HCT116 (cell line): ENCODE data around the gene OTUD7B. TPM values are rescaled to one million over a fixed set of nuclear protein-coding genes. Genes with fewer than 3 reads are reported as not detected.

ENCODE experiments used
- ATAC-seq: fragments of 200-7000 bp; cut with Tn5 transposase; 2 replicates; pipeline ENCODE4 v1.9.1; 2020; ENCODE audit warnings: mild to moderate bottlenecking, moderate library complexity
- BruUV-seq: library from RNA; stranded (reverse); fragments of 400-500 nt; replicated peaks from 2 replicates; lab custom pipeline; 2021; lab: Mats Ljungman, UMichigan
- CTCF ChIA-PET: fragments of 300-600 bp; sonication (Branson Sonifier 250); formaldehyde crosslinking; loops from one replicate; lab custom pipeline; 2021; ENCODE audit warnings: antibody characterized with exemption; lab: Charles Lee
- POLR2A ChIA-PET: fragments of 300-600, 350-600 bp; sonication (Branson Sonifier 250); formaldehyde crosslinking; loops from one replicate; lab custom pipeline; 2021; ENCODE audit warnings: antibody characterized with exemption; lab: Charles Lee
- RAD21 ChIA-PET, 2 experiments: fragments of 300-600 bp; sonication (Branson Sonifier 250); formaldehyde crosslinking; loops; one replicate each; lab custom pipeline; 2023; ENCODE audit warnings: low total read pairs in 2 of 2; ENCODE audit not compliant: uncharacterized antibody in 2 of 2, unreplicated experiment in 2 of 2, low non-redundant PET in 1 of 2; lab: Charles Lee
- DNase-seq: peaks from one replicate; pipeline ENCODE4 v3.0.0-alpha.2; 2010; ENCODE audit warnings: low read depth, low spot score
- H2AFZ ChIP-seq: fragments of 200-600 bp; shearing (Covaris generic), sonication (generic); 2 replicates; pipeline ENCODE4 v1.6.1; 2017; ENCODE audit warnings: low read depth, mixed run types, mixed read lengths, antibody characterized with exemption, low read length; ENCODE audit not compliant: poor library complexity, severe bottlenecking
- H3K27ac ChIP-seq: 2 replicates; pipeline ENCODE4 v1.5.1; 2012; ENCODE audit warnings: low read depth, low read length
- H3K27me3 ChIP-seq: fragments of 200-600 bp; sonication (generic); 2 replicates; pipeline ENCODE4 v1.6.1; 2016; ENCODE audit warnings: mixed run types, low read length, mixed read lengths; ENCODE audit not compliant: insufficient read depth
- H3K36me3 ChIP-seq, 2 experiments: fragments of 200-500 bp in 1 of 2; fragments of 200-600 bp in 1 of 2; sonication (Bioruptor generic) in 1 of 2; sonication (generic) in 1 of 2; 2 replicates each; pipeline versions ENCODE4 v1.5.1 to v1.6.1; 2014 to 2016; ENCODE audit warnings: low read length in 2 of 2, inconsistent platforms in 1 of 2, mixed read lengths in 1 of 2, mixed run types in 1 of 2; ENCODE audit not compliant: insufficient read depth in 2 of 2, control insufficient read depth in 1 of 2
- H3K4me1 ChIP-seq, 2 experiments: fragments of 200-600 bp in 1 of 2; sonication (generic) in 1 of 2; 2 replicates each; pipeline versions ENCODE4 v1.5.1 to v1.6.1; 2012 to 2017; ENCODE audit warnings: low read length in 2 of 2, inconsistent platforms in 1 of 2, mild to moderate bottlenecking in 1 of 2, mixed read lengths in 1 of 2, mixed run types in 1 of 2, moderate library complexity in 1 of 2; ENCODE audit not compliant: insufficient read depth in 2 of 2, control insufficient read depth in 1 of 2
- H3K4me2 ChIP-seq: fragments of 200-600 bp; sonication (generic); 2 replicates; pipeline ENCODE4 v1.6.1; 2017; ENCODE audit warnings: mixed run types, low read length, mixed read lengths
- H3K4me3 ChIP-seq, 2 experiments: fragments of 200-600 bp in 1 of 2; sonication (generic) in 1 of 2; replicated peaks in 1 of 2; 2 replicates each; pipeline ENCODE4 v1.5.1; 2011 to 2016; ENCODE audit warnings: low read length in 2 of 2, control low read depth in 1 of 2, low read depth in 1 of 2, mild to moderate bottlenecking in 1 of 2, mixed read lengths in 1 of 2, mixed run types in 1 of 2
- H3K79me2 ChIP-seq: fragments of 200-600 bp; sonication (generic); 2 replicates; pipeline ENCODE4 v1.6.1; 2017; ENCODE audit warnings: mild to moderate bottlenecking, mixed run types, low read length, moderate library complexity, mixed read lengths; ENCODE audit not compliant: insufficient read depth
- H3K9ac ChIP-seq: fragments of 200-600 bp; sonication (generic); 2 replicates; pipeline ENCODE4 v1.6.1; 2016; ENCODE audit warnings: low read length, mixed read lengths
- H3K9me2 ChIP-seq: fragments of 200-600 bp; sonication (generic), shearing (Covaris generic); 2 replicates; pipeline ENCODE4 v1.6.1; 2017; ENCODE audit warnings: mixed run types, mild to moderate bottlenecking, moderate library complexity; ENCODE audit not compliant: insufficient read depth
- H3K9me3 ChIP-seq, 2 experiments: fragments of 200-500 bp in 1 of 2; fragments of 200-600 bp in 1 of 2; sonication (Bioruptor generic) in 1 of 2; sonication (generic) in 1 of 2; 2 replicates each; pipeline ENCODE4 v1.6.1; 2014 to 2017; ENCODE audit warnings: low read length in 2 of 2, mixed read lengths in 2 of 2, inconsistent platforms in 1 of 2, low read depth in 1 of 2, mild to moderate bottlenecking in 1 of 2, mixed run types in 1 of 2, moderate library complexity in 1 of 2; ENCODE audit not compliant: control insufficient read depth in 1 of 2, insufficient read depth in 1 of 2
- H4K20me1 ChIP-seq: fragments of 200-600 bp; sonication (generic), shearing (Covaris generic); 2 replicates; pipeline ENCODE4 v1.6.1; 2017; ENCODE audit warnings: mixed run types, mild to moderate bottlenecking, moderate library complexity; ENCODE audit not compliant: insufficient read depth
- CBX3 ChIP-seq: IDR thresholded peaks from 2 replicates; pipeline ENCODE4 v1.6.1; 2012; ENCODE audit warnings: low read depth
- JUND ChIP-seq: IDR thresholded peaks from 2 replicates; pipeline ENCODE4 v1.6.1; 2012
- MAX ChIP-seq: IDR thresholded peaks from 2 replicates; pipeline ENCODE4 v1.6.1; 2012
- REST ChIP-seq: IDR thresholded peaks from 2 replicates; pipeline ENCODE4 v1.6.1; 2012; ENCODE audit warnings: low read depth
- SIN3A ChIP-seq: IDR thresholded peaks from 2 replicates; pipeline ENCODE4 v1.6.1; 2012; ENCODE audit warnings: low read depth
- SP1 ChIP-seq: IDR thresholded peaks from 2 replicates; pipeline ENCODE4 v1.6.1; 2012; ENCODE audit warnings: low read depth
- TCF7L2 ChIP-seq: IDR thresholded peaks from 2 replicates; pipeline ENCODE4 v1.7.0; 2011; ENCODE audit warnings: borderline replicate concordance, inconsistent platforms; ENCODE audit not compliant: insufficient read depth, insufficient read length; ENCODE audit errors: extremely low read depth
- ZNF274 ChIP-seq: fragments of 200-500 bp; sonication (Bioruptor generic); IDR thresholded peaks from 2 replicates; pipeline ENCODE4 v1.6.1; 2014; ENCODE audit warnings: mild to moderate bottlenecking, low read depth, low read length, inconsistent platforms
- intact Hi-C: fragments of 100-400 bp; cut with micrococcal nuclease; formaldehyde crosslinking; loops from 2 replicates; pipeline ENCODE4 v1.10.0; 2022
- total RNA-seq: library from RNA; stranded (reverse); gene quantifications from one replicate; pipeline ENCODE4 v1.2.1, GENCODE V29; 2021; ENCODE audit not compliant: unreplicated experiment
- TF ChIP-seq, protein P1 (sequence below), 3 experiments: fragments of 200-600 bp in 1 of 3; sonication (generic) in 1 of 3; IDR thresholded peaks in 2 of 3; conservative IDR thresholded peaks in 1 of 3; 2 replicates each; pipeline ENCODE4 v1.5.1; 2012 to 2017; ENCODE audit warnings: low read depth in 2 of 3, low read length in 2 of 3, antibody characterized with exemption in 1 of 3, borderline replicate concordance in 1 of 3, control low read depth in 1 of 3, mild to moderate bottlenecking in 1 of 3, mixed read lengths in 1 of 3, mixed run types in 1 of 3, moderate library complexity in 1 of 3; ENCODE audit not compliant: insufficient read depth in 1 of 3
- TF ChIP-seq, protein P2 (sequence below): IDR thresholded peaks from 2 replicates; pipeline ENCODE4 v1.6.1; 2012

Gene OTUD7B
- total RNA-seq, 1 experiment from 2014 or later, result 23.7 TPM

DNA sequence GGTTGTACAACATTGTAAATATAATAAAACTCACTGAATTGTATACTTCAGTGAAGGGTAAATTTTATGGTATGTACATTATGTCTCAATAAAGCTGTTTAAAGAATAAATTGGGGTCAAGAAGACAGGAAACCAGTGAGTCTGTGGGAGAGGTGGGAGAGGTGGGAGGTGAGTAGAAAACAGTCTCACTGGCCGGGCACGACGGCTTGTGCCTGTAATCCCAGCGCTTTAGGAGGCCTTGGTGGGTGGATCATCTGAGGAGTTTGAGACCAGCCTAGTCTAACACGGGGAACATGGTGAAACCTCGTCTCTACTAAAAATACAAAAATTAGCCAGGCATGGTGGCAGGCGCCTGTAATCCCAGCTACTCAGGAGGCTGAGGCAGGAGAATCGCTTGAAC lies 78.1 kb downstream of the OTUD7B start:
- H3K4me3 ChIP-seq, result no peak overlapping the region
- ATAC-seq (no peak), DNase-seq (no peak)
- H3K9me2 ChIP-seq, result no peaks in the 10 kb centered on the region
- no peak overlapping the region for H2AFZ ChIP-seq
- H3K27me3 ChIP-seq, result no peaks in the 10 kb centered on the region
- H3K9me3 ChIP-seq, result no peaks in the 10 kb centered on the region
- intact Hi-C loops, result no loop called here
- H3K4me2 ChIP-seq, result no peak overlapping the region
- POLR2A ChIA-PET, result no interaction called here
- H4K20me1 ChIP-seq, result no peaks in the 10 kb centered on the region
- no peak overlapping the region for H3K27ac ChIP-seq
- H3K36me3 ChIP-seq, result no peaks in the 10 kb centered on the region
- RAD21 ChIA-PET, result no interaction called here
- H3K79me2 ChIP-seq, result peaks cover 5% of the 10 kb centered on the region
- CTCF ChIA-PET, result no interaction called here
- BruUV-seq, result no TSS peak
- H3K9ac ChIP-seq, result no peak overlapping the region
- peaks cover 14 to 39% of the 10 kb centered on the region in 2 experiments for H3K4me1 ChIP-seq
- TF ChIP-seq, protein P1, sequence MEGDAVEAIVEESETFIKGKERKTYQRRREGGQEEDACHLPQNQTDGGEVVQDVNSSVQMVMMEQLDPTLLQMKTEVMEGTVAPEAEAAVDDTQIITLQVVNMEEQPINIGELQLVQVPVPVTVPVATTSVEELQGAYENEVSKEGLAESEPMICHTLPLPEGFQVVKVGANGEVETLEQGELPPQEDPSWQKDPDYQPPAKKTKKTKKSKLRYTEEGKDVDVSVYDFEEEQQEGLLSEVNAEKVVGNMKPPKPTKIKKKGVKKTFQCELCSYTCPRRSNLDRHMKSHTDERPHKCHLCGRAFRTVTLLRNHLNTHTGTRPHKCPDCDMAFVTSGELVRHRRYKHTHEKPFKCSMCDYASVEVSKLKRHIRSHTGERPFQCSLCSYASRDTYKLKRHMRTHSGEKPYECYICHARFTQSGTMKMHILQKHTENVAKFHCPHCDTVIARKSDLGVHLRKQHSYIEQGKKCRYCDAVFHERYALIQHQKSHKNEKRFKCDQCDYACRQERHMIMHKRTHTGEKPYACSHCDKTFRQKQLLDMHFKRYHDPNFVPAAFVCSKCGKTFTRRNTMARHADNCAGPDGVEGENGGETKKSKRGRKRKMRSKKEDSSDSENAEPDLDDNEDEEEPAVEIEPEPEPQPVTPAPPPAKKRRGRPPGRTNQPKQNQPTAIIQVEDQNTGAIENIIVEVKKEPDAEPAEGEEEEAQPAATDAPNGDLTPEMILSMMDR (IDR thresholded peaks at IDR 0.05 in 2 of 3, conservative IDR thresholded peaks at IDR 0.05 in 1 of 3; ENCODE audit: borderline replicate concordance in 1 of 3, insufficient read depth in 1 of 3, low read depth in 2 of 3, low read length in 2 of 3), result no peak
- TF ChIP-seq SIN3A (no peak), REST (no peak), MAX (no peak), JUND (no peak), CBX3 (no peak), TCF7L2 (no peak), ZNF274 (no peak), SP1 (no peak)
- TF ChIP-seq, protein P2, sequence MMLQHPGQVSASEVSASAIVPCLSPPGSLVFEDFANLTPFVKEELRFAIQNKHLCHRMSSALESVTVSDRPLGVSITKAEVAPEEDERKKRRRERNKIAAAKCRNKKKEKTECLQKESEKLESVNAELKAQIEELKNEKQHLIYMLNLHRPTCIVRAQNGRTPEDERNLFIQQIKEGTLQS, result no peak
